Stimulated activated CD4-positive, alpha-beta T cell treated with anti-CD3 and anti-CD28 coated beads, Interleukin-2, amount 100 ng/mL, for 24 hours (primary cell): ENCODE data around the gene GBP1.

ENCODE experiments used
- DNase-seq, 2 donors: peaks; one replicate each; pipeline ENCODE4 v3.0.0-alpha.2; 2020

The GBP1 gene

GRCh38 chr1:89005286-89006151 is 59.5 kb downstream of the GBP1 start:
- DNase-seq = no peak
